Measurements from ENCODE around the gene IL21R.

DNA sequence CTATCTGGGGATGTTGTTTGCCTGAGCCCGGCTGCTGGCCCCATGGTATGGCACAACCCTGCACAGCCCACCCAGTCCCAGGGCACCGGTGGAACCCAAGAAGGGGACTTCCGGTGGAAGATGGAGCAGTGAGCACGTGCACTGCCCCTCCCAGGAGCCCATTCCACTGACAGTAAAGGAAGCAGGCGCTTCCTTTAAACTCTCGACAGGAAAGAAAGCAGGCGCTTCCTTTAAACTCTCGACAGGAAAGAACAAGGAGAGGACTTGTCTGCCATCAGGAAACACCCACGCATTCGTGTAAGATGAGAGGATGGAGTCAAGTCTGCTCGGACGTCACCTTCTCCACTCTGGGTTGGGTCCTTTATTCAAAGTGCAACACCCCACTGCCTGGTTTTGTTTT, 53.7 kb downstream of the IL21R start:
- TF ChIP-seq, protein P1, sequence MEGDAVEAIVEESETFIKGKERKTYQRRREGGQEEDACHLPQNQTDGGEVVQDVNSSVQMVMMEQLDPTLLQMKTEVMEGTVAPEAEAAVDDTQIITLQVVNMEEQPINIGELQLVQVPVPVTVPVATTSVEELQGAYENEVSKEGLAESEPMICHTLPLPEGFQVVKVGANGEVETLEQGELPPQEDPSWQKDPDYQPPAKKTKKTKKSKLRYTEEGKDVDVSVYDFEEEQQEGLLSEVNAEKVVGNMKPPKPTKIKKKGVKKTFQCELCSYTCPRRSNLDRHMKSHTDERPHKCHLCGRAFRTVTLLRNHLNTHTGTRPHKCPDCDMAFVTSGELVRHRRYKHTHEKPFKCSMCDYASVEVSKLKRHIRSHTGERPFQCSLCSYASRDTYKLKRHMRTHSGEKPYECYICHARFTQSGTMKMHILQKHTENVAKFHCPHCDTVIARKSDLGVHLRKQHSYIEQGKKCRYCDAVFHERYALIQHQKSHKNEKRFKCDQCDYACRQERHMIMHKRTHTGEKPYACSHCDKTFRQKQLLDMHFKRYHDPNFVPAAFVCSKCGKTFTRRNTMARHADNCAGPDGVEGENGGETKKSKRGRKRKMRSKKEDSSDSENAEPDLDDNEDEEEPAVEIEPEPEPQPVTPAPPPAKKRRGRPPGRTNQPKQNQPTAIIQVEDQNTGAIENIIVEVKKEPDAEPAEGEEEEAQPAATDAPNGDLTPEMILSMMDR (IDR thresholded peaks at IDR 0.05), result no peak
- TF ChIP-seq POLR2A (IDR thresholded peaks at IDR 0.05), result no peak
- no peak for TF ChIP-seq POLR2AphosphoS5 (IDR thresholded peaks at IDR 0.05)
